Gastroesophageal sphincter (tissue), 3 donors: ENCODE results near the gene STARD13.

Experiments
- CTCF ChIP-seq, 4 experiments: fragments of 200-600 bp in 2 of 4; fragments of 450-650 bp in 2 of 4; sonication (generic) in 1 of 4; IDR thresholded peaks; one replicate each; pipeline ENCODE4 v1.5.1; 2017 to 2019; ENCODE audit warnings: antibody characterized with exemption in 4 of 4, mild to moderate bottlenecking in 2 of 4, moderate library complexity in 2 of 4
- POLR2A ChIP-seq, 2 donors: fragments of 450-650 bp; IDR thresholded peaks; one replicate each; pipeline ENCODE4 v1.6.1; 2017; ENCODE audit warnings: antibody characterized with exemption in 2 of 2, mild to moderate bottlenecking in 2 of 2, moderate library complexity in 1 of 2
- POLR2AphosphoS5 ChIP-seq: sonication (generic); formaldehyde crosslinking; IDR thresholded peaks from one replicate; pipeline ENCODE4 v1.6.1; 2017; ENCODE audit warnings: antibody characterized with exemption

GRCh38 chr13:33264620-33264978, 21.0 kb downstream of the STARD13 start:
- no peak for TF ChIP-seq POLR2AphosphoS5
- TF ChIP-seq POLR2A (IDR thresholded peaks at IDR 0.05): no peak
- TF ChIP-seq CTCF (IDR thresholded peaks at IDR 0.05): no peak
